Stimulated activated CD4-positive, alpha-beta T cell treated with anti-CD3 and anti-CD28 coated beads, Interleukin-1b, Interleukin-23, amount 100 ng/mL, for 48 hours (primary cell): Measurements from ENCODE around the gene PACS2.

ENCODE experiments used
- DNase-seq: peaks from one replicate; pipeline ENCODE4 v3.0.0-alpha.2; 2020

PACS2 gene

GRCh38 chr14:105389976-105390848 lies 75.7 kb downstream of the PACS2 start:
- DNase-seq = no peak

- no peak for DNase-seq
These were observed 76.4 kb downstream of the PACS2 start for GRCh38 chr14:105390849-105391500.

GRCh38 chr14:105391541-105391940 lies 77.0 kb downstream of the PACS2 start:
- DNase-seq = no peak

- no peak for DNase-seq
These were observed 77.9 kb downstream of the PACS2 start for GRCh38 chr14:105392131-105393090.

- DNase-seq = no peak
These were observed 78.6 kb downstream of the PACS2 start for GRCh38 chr14:105393151-105393550.

GRCh38 chr14:105394714-105395537 lies 80.4 kb downstream of the PACS2 start:
- DNase-seq = no peak

- no peak for DNase-seq
These were observed 80.9 kb downstream of the PACS2 start for GRCh38 chr14:105395538-105395854.

- no peak for DNase-seq
These were observed 82.9 kb downstream of the PACS2 start for GRCh38 chr14:105397350-105397931.

- DNase-seq = peak; percentile 89
These were observed 83.6 kb downstream of the PACS2 start, which contains the start of gene TEX22 for GRCh38 chr14:105398044-105398725. TSS of gene TEX22 (plus strand) at chr14:105398538. CDS start at chr14:105399341, 803 bp downstream.

GRCh38 chr14:105398726-105399465 lies 84.3 kb downstream of the PACS2 start:
- DNase-seq = peak; percentile 49

GRCh38 chr14:105399466-105399775 lies 84.9 kb downstream of the PACS2 start:
- DNase-seq = no peak

- DNase-seq = no peak
These were observed 85.5 kb downstream of the PACS2 start for GRCh38 chr14:105400016-105400415.

- no peak for DNase-seq
These were observed 87.2 kb downstream of the PACS2 start for GRCh38 chr14:105401699-105402098.

GRCh38 chr14:105408592-105408991 lies 94.0 kb downstream of the PACS2 start:
- no peak for DNase-seq

- DNase-seq = no peak
These were observed 94.8 kb downstream of the PACS2 start for GRCh38 chr14:105409364-105409763.

GRCh38 chr14:105410642-105411016 lies 96.1 kb downstream of the PACS2 start:
- no peak for DNase-seq

GRCh38 chr14:105411017-105411941 lies 96.7 kb downstream of the PACS2 start:
- no peak for DNase-seq

GRCh38 chr14:105411985-105412770 lies 97.6 kb downstream of the PACS2 start:
- DNase-seq = no peak
